Choroid plexus epithelial cell (primary cell): ENCODE measurements around the gene ZYG11B.
A peak's percentile ranks its signal among the peaks of the same experiment; 100 is the strongest.

Experiments
- DNase-seq: peaks from one replicate; pipeline ENCODE4 v3.0.0-alpha.2; 2010; ENCODE audit warnings: low read depth
- H3K4me3 ChIP-seq: 2 replicates; pipeline ENCODE4 v1.5.1; 2011; ENCODE audit warnings: low read depth, mild to moderate bottlenecking, control low read depth, low read length, moderate library complexity
- CTCF ChIP-seq: conservative IDR thresholded peaks from 2 replicates; pipeline ENCODE4 v1.5.1; 2011; ENCODE audit warnings: low read depth, mild to moderate bottlenecking, control low read depth, inconsistent platforms, low read length, moderate library complexity

ZYG11B gene

GRCh38 chr1:52726265-52727113 is at the start of gene ZYG11B:
Gene ZYG11B, plus strand, starts transcription at chr1:52726453. Its CDS starts 201 bp downstream, at chr1:52726654.
- H3K4me3 ChIP-seq, result peak within 1 kb of the TSS; percentile 88
- TF ChIP-seq CTCF, result no peak
- peak; percentile 87 for DNase-seq

GRCh38 chr1:52677076-52677806 is 49.0 kb upstream of the ZYG11B start:
- TF ChIP-seq CTCF, result no peak
- no peak for DNase-seq
- H3K4me3 ChIP-seq, result no peak overlapping the region

- TF ChIP-seq CTCF, result no peak
- no peak for DNase-seq
- H3K4me3 ChIP-seq, result no peak overlapping the region
Measured at GRCh38 chr1:52679048-52679447, 47.2 kb upstream of the ZYG11B start.

- no peak for TF ChIP-seq CTCF
- no peak for DNase-seq
- no peak overlapping the region for H3K4me3 ChIP-seq
Measured at GRCh38 chr1:52679498-52679897, 46.8 kb upstream of the ZYG11B start.

GRCh38 chr1:52680353-52680752 is 45.9 kb upstream of the ZYG11B start:
- no peak overlapping the region for H3K4me3 ChIP-seq
- no peak for DNase-seq
- no peak for TF ChIP-seq CTCF

- no peak for DNase-seq
- H3K4me3 ChIP-seq, result no peak overlapping the region
- TF ChIP-seq CTCF, result no peak
Measured at GRCh38 chr1:52681136-52681535, 45.1 kb upstream of the ZYG11B start.
